PFSK-1 (cell line): ENCODE measurements around the gene SMIM9.

Experiments
- FOXP2 ChIP-seq: optimal IDR thresholded peaks from 2 replicates; pipeline ENCODE3; 2011; ENCODE audit warnings: borderline replicate concordance, control low read depth, inconsistent platforms; ENCODE audit not compliant: insufficient read depth; ENCODE audit errors: extremely low read length, extremely low read depth
- TF ChIP-seq, protein P1 (sequence below), 2 experiments: IDR thresholded peaks; 2 replicates each; pipeline versions ENCODE4 v1.6.1 to v1.8.0; 2011 to 2012; ENCODE audit warnings: low read depth in 2 of 2, low read length in 2 of 2, control low read depth in 1 of 2, inconsistent platforms in 1 of 2, mild to moderate bottlenecking in 1 of 2, moderate library complexity in 1 of 2; ENCODE audit not compliant: insufficient read depth in 1 of 2

DNA sequence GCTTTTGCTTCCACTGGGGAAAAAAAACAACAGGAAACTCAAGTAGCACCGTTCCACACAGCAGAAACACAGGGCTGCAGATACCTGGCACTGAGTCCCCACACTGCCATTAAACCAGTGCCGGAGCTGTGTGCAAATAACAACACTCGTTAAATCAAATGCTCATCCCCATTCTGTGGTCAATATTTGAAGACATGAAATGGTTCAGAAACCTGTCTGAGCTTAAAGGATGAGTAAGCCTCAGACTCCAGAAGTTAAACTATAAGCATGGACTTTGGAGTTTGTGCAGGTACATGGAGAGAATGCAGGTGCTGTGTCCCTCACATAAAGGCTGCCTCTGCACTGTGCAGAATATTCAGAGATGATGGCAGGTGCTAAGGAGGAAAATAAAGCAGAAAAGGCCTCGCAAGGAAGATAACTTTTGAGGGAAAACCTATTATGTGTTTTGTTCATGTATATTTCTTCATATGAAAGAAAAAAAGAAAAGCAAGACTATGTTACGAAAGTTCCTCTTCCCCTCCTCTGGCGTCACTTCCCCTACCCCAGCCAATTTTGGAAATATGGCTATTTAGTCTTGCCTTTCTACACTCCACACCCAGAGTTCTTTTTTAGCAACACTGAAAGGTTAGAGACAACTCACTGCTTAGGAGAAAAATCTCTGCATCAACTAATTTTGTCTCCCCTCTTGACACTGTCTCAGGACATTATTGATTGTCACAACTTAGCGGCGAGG, 33.8 kb downstream of the SMIM9 start:
- no peak for TF ChIP-seq FOXP2
- TF ChIP-seq, protein P1, sequence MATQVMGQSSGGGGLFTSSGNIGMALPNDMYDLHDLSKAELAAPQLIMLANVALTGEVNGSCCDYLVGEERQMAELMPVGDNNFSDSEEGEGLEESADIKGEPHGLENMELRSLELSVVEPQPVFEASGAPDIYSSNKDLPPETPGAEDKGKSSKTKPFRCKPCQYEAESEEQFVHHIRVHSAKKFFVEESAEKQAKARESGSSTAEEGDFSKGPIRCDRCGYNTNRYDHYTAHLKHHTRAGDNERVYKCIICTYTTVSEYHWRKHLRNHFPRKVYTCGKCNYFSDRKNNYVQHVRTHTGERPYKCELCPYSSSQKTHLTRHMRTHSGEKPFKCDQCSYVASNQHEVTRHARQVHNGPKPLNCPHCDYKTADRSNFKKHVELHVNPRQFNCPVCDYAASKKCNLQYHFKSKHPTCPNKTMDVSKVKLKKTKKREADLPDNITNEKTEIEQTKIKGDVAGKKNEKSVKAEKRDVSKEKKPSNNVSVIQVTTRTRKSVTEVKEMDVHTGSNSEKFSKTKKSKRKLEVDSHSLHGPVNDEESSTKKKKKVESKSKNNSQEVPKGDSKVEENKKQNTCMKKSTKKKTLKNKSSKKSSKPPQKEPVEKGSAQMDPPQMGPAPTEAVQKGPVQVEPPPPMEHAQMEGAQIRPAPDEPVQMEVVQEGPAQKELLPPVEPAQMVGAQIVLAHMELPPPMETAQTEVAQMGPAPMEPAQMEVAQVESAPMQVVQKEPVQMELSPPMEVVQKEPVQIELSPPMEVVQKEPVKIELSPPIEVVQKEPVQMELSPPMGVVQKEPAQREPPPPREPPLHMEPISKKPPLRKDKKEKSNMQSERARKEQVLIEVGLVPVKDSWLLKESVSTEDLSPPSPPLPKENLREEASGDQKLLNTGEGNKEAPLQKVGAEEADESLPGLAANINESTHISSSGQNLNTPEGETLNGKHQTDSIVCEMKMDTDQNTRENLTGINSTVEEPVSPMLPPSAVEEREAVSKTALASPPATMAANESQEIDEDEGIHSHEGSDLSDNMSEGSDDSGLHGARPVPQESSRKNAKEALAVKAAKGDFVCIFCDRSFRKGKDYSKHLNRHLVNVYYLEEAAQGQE (IDR thresholded peaks at IDR 0.05; ENCODE audit: insufficient read depth in 1 of 2, low read depth in 2 of 2, low read length in 2 of 2), result no peak
